HepG2 (cell line): Measurements from ENCODE around the gene PSMB3. TPM values are rescaled to one million over a fixed set of nuclear protein-coding genes. Genes with fewer than 3 reads are reported as not detected.

Experiments used
- AFF4 ChIP-seq: sonication (generic); formaldehyde crosslinking; IDR thresholded peaks from 2 replicates; pipeline ENCODE4 v1.4.0; 2020; ENCODE audit warnings: missing genetic modification reagents
- ARNTL ChIP-seq: sonication (generic); formaldehyde crosslinking; IDR thresholded peaks from 2 replicates; pipeline ENCODE4 v1.4.0; 2020; ENCODE audit warnings: mild to moderate bottlenecking, missing genetic modification reagents
- ATF6 ChIP-seq: sonication (generic); formaldehyde crosslinking; conservative IDR thresholded peaks from 2 replicates; pipeline ENCODE4 v1.4.0; 2020; ENCODE audit warnings: missing genetic modification reagents
- GABPA ChIP-seq, 2 experiments: IDR thresholded peaks; 2 replicates each; pipeline ENCODE4 v1.6.1; 2011 to 2016; ENCODE audit warnings: low read depth in 2 of 2, low read length in 1 of 2, missing biosample characterization in 1 of 2, missing genetic modification characterization in 1 of 2
- RBM39 ChIP-seq: fragments of 200-400 bp; formaldehyde crosslinking; IDR thresholded peaks from one replicate; pipeline ENCODE4 v1.6.1; 2018; ENCODE audit warnings: antibody characterized with exemption, mild to moderate bottlenecking, low read depth, low read length; ENCODE audit not compliant: poor library complexity, severe bottlenecking
- SOX13 ChIP-seq, 3 experiments: fragments of 450-650 bp in 1 of 3; sonication (generic) in 1 of 3; formaldehyde crosslinking in 1 of 3; IDR thresholded peaks in 2 of 3; conservative IDR thresholded peaks in 1 of 3; 2 replicates each; pipeline versions ENCODE4 v1.5.0 to v1.6.1; 2016 to 2020; ENCODE audit warnings: antibody characterized with exemption in 1 of 3, mild to moderate bottlenecking in 1 of 3, missing compliant biosample characterization in 1 of 3, missing genetic modification reagents in 1 of 3, moderate library complexity in 1 of 3
- ZNF34 ChIP-seq: sonication (generic); formaldehyde crosslinking; IDR thresholded peaks from 2 replicates; pipeline ENCODE4 v1.4.0; 2020; ENCODE audit warnings: mild to moderate bottlenecking, missing genetic modification reagents, borderline replicate concordance
- ZNF407 ChIP-seq: sonication (generic); formaldehyde crosslinking; IDR thresholded peaks from one replicate; pipeline ENCODE4 v1.5.1; 2020; ENCODE audit warnings: mild to moderate bottlenecking, missing genetic modification reagents; ENCODE audit errors: not compliant biosample characterization
- ZNF781 ChIP-seq: sonication (generic); formaldehyde crosslinking; IDR thresholded peaks from 2 replicates; pipeline ENCODE4 v1.5.1; 2020; ENCODE audit warnings: borderline replicate concordance, mild to moderate bottlenecking, missing genetic modification reagents; ENCODE audit errors: not compliant biosample characterization
- polyA plus RNA-seq, 8 experiments: library from polyadenylated mRNA; depleted of rRNA in 3 of 8; stranded (reverse) in 7 of 8; unstranded in 1 of 8; fragments of >200 nt; fragmentation: Illumina TruSeq in 4 of 8; extraction: Trizol in 4 of 8; gene quantifications; 2 replicates each; pipeline versions ENCODE4 v1.2.1 to v1.2.3, GENCODE V29; 2011 to 2016; ENCODE audit warnings: low read depth in 4 of 8, missing spikeins in 1 of 8, mixed read lengths in 1 of 8; ENCODE audit not compliant: insufficient read depth in 1 of 8
- total RNA-seq, 5 experiments: library from RNA; depleted of rRNA; stranded (reverse); fragments of >200 nt; fragmentation: Illumina TruSeq; extraction: Trizol; gene quantifications; 2 replicates each; pipeline ENCODE4 v1.2.3, GENCODE V29; 2016; ENCODE audit warnings: low read depth in 1 of 5

PSMB3 gene
- total and polyA plus RNA-seq, 2 of the 13 experiments (the other 11 are each of a cell fraction or from before 2014, with no cell fraction given) = 366 to 517 TPM

- TF ChIP-seq RBM39 = no peak
- peak; percentile 56; the same call in 1 of the 2 replicates for TF ChIP-seq SOX13 (IDR thresholded peaks at IDR 0.05)
- TF ChIP-seq SOX13 (CRISPR knock-in tag; conservative IDR thresholded peaks at IDR 0.05 in 1 of 2, IDR thresholded peaks at IDR 0.05 in 1 of 2) = peak in 1 of 2 experiments; percentile 86; a peak in 2 of 4 replicates
- TF ChIP-seq AFF4 = no peak
- TF ChIP-seq ZNF781 (CRISPR knock-in tag) = no peak
- peak; percentile 96 for TF ChIP-seq ARNTL (CRISPR knock-in tag)
- no peak for TF ChIP-seq GABPA (IDR thresholded peaks at IDR 0.05; ENCODE audit: low read depth, low read length)
- TF ChIP-seq GABPA (CRISPR knock-in tag; IDR thresholded peaks at IDR 0.05; ENCODE audit: low read depth) = peak; percentile 81
- TF ChIP-seq ZNF34 (CRISPR knock-in tag) = no peak; the same call in 1 of the 2 replicates
- TF ChIP-seq ZNF407 (CRISPR knock-in tag) = no peak
- TF ChIP-seq ATF6 = no peak
Observed at GRCh38 chr17:38746004-38746848, 6.3 kb upstream of the PSMB3 start (continued).
